ENCODE data around the gene BAG3. TPM values are rescaled to one million over a fixed set of nuclear protein-coding genes. Genes with fewer than 3 reads are reported as not detected.

The BAG3 gene
- total and polyA plus RNA-seq, 9 of the 15 experiments (the other 6 are each of a cell fraction or from before 2014, with no cell fraction given): 2.6 to 27.4 (median 7.2) TPM

DNA sequence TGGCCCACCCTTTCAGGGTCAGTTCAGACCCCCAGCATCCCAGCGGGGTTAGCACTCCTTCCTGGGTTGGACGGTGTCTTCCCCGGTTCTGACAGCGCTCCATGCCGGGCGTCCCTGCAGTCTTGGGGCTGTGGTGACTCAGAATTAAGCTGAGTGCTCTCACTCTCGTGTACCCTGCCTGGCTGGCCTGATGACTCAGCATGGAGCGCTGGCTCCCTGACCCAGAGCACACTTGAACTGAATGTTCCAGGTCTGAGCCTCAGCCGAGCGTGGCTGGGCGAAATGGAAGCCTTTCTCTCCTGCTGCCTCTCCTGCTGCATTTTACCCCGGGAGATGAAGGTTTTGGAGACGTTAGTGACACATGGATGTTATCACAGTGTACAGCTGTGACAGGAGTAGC, 7.1 kb downstream of the BAG3 start:
- in situ Hi-C loops (cut with MboI): no loop called here
- TF ChIP-seq, protein P1, sequence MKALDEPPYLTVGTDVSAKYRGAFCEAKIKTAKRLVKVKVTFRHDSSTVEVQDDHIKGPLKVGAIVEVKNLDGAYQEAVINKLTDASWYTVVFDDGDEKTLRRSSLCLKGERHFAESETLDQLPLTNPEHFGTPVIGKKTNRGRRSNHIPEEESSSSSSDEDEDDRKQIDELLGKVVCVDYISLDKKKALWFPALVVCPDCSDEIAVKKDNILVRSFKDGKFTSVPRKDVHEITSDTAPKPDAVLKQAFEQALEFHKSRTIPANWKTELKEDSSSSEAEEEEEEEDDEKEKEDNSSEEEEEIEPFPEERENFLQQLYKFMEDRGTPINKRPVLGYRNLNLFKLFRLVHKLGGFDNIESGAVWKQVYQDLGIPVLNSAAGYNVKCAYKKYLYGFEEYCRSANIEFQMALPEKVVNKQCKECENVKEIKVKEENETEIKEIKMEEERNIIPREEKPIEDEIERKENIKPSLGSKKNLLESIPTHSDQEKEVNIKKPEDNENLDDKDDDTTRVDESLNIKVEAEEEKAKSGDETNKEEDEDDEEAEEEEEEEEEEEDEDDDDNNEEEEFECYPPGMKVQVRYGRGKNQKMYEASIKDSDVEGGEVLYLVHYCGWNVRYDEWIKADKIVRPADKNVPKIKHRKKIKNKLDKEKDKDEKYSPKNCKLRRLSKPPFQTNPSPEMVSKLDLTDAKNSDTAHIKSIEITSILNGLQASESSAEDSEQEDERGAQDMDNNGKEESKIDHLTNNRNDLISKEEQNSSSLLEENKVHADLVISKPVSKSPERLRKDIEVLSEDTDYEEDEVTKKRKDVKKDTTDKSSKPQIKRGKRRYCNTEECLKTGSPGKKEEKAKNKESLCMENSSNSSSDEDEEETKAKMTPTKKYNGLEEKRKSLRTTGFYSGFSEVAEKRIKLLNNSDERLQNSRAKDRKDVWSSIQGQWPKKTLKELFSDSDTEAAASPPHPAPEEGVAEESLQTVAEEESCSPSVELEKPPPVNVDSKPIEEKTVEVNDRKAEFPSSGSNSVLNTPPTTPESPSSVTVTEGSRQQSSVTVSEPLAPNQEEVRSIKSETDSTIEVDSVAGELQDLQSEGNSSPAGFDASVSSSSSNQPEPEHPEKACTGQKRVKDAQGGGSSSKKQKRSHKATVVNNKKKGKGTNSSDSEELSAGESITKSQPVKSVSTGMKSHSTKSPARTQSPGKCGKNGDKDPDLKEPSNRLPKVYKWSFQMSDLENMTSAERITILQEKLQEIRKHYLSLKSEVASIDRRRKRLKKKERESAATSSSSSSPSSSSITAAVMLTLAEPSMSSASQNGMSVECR (CRISPR knock-in tag; IDR thresholded peaks at IDR 0.05): peak; percentile 52; the same call in 1 of the 2 replicates
- TF ChIP-seq FOS (IDR thresholded peaks at IDR 0.05; ENCODE audit: extremely low read depth, insufficient read length) (peak; percentile 31), ZNF24 (IDR thresholded peaks at IDR 0.05) (0 out of 2 replicates have a peak, but pooled peaks have one; percentile 23), MAFK (IDR thresholded peaks at IDR 0.05; ENCODE audit: low read length) (peak; percentile 90), SMARCE1 (IDR thresholded peaks at IDR 0.05) (peak; percentile 61), CC2D1A (IDR thresholded peaks at IDR 0.05) (no peak), POLR2G (IDR thresholded peaks at IDR 0.05; ENCODE audit: low read depth, low read length) (0 out of 2 replicates have a peak, but pooled peaks have one; percentile 22), SMARCA4 (IDR thresholded peaks at IDR 0.05) (peak; percentile 77), MYC (IDR thresholded peaks at IDR 0.05; ENCODE audit: low read depth, low read length) (peak; percentile 53; the same call in 1 of the 2 replicates), MYC (CRISPR knock-in tag; IDR thresholded peaks at IDR 0.05; ENCODE audit: borderline replicate concordance, low read depth) (no peak), SIN3A (IDR thresholded peaks at IDR 0.05; ENCODE audit: borderline replicate concordance in 2 of 2, control insufficient read depth in 1 of 2, low read depth in 2 of 2, low read length in 2 of 2) (peak in 1 of 2 experiments; percentile 62; a peak in 1 of 4 replicates), JUND (IDR thresholded peaks at IDR 0.05; ENCODE audit: borderline replicate concordance, low read depth, low read length) (peak; percentile 95), JUND (tag; IDR thresholded peaks at IDR 0.05; ENCODE audit: borderline replicate concordance, low read depth, low read length) (peak; percentile 92), ADNP (tag; IDR thresholded peaks at IDR 0.05) (no peak)
- TF ChIP-seq, protein P2, sequence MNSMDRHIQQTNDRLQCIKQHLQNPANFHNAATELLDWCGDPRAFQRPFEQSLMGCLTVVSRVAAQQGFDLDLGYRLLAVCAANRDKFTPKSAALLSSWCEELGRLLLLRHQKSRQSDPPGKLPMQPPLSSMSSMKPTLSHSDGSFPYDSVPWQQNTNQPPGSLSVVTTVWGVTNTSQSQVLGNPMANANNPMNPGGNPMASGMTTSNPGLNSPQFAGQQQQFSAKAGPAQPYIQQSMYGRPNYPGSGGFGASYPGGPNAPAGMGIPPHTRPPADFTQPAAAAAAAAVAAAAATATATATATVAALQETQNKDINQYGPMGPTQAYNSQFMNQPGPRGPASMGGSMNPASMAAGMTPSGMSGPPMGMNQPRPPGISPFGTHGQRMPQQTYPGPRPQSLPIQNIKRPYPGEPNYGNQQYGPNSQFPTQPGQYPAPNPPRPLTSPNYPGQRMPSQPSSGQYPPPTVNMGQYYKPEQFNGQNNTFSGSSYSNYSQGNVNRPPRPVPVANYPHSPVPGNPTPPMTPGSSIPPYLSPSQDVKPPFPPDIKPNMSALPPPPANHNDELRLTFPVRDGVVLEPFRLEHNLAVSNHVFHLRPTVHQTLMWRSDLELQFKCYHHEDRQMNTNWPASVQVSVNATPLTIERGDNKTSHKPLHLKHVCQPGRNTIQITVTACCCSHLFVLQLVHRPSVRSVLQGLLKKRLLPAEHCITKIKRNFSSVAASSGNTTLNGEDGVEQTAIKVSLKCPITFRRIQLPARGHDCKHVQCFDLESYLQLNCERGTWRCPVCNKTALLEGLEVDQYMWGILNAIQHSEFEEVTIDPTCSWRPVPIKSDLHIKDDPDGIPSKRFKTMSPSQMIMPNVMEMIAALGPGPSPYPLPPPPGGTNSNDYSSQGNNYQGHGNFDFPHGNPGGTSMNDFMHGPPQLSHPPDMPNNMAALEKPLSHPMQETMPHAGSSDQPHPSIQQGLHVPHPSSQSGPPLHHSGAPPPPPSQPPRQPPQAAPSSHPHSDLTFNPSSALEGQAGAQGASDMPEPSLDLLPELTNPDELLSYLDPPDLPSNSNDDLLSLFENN (IDR thresholded peaks at IDR 0.05; ENCODE audit: low read depth in 2 of 2, low read length in 2 of 2): no peak

More for the DNA sequence above, 7.1 kb downstream of the BAG3 start:
- Histone ChIP-seq H3K4me2 (ENCODE audit: insufficient read depth, low read length) (peak overlapping the region; percentile 70), H3K27me3 (ENCODE audit: control insufficient read depth in 2 of 2, insufficient read depth in 2 of 2, low read length in 2 of 2) (no peaks in the 10 kb centered on the region), H3K4me3 (no peak overlapping the region), H3K9ac (ENCODE audit: insufficient read depth in 1 of 2, low read depth in 2 of 2, low read length in 2 of 2) (peak overlapping the region; percentile 54 to 74), H4K20me1 (replicated peaks; ENCODE audit: control insufficient read depth, insufficient read depth, low read length) (peaks cover 44% of the 10 kb centered on the region), H3K4me1 (replicated peaks in 1 of 2; ENCODE audit: control insufficient read depth in 2 of 2, insufficient read depth in 2 of 2, low read length in 2 of 2) (peaks cover 38 to 54% of the 10 kb centered on the region in 2 experiments), H3K36me3 (ENCODE audit: control insufficient read depth, insufficient read depth, low read length) (peaks cover 55% of the 10 kb centered on the region; the same call in 2 of the 3 replicates), H3K9me3 (replicated peaks; ENCODE audit: control insufficient read depth, insufficient read depth, low read depth, low read length) (no peaks in the 10 kb centered on the region), H3K79me2 (ENCODE audit: control insufficient read depth, insufficient read depth, low read length) (peaks cover 94% of the 10 kb centered on the region), H3K27ac (ENCODE audit: extremely low read depth, low read depth, low read length) (peak overlapping the region; percentile 73), H2AFZ (ENCODE audit: low read depth, low read length) (no peak overlapping the region), H3K9me1 (ENCODE audit: control insufficient read depth, insufficient read depth, low read length) (peaks cover 7% of the 10 kb centered on the region)
- intact Hi-C loops (cut with micrococcal nuclease): loop anchor here (10.0 kb wide), 1 partner anchor 113 kb away; the partner anchor contains the start of gene RGS10
- ChIA-PET CTCF (ENCODE audit: low intra/inter-chr PET ratio) (no interaction called here), POLR2A (interaction anchor here (0.7 to 1.1 kb wide), 3 partner anchors 16 to 211 kb away, joined by 3 to 6 read pairs (median 5); no protein-coding TSS in a partner anchor)
- 3% methylated on average over 11 of the region's 13 CpGs for WGBS (ENCODE audit: insufficient coverage, low coverage, missing lambda C conversion rate)
- DNase-seq (ENCODE audit: extremely low read depth in 1 of 4, low spot score in 3 of 4): peak; percentile 50 to 86 (median 62)
- ATAC-seq: peak; percentile 91
- BruUV-seq (replicated peaks): no TSS peak
- FAIRE-seq: peak; percentile 92
